ENCODE measurements around the gene ABCD3.
"Not testable (repeated sequence)": the region's sequence is repeated elsewhere in the genome, so short reads cannot be mapped to it uniquely, and the experiment has no call there.

ABCD3 gene

DNA sequence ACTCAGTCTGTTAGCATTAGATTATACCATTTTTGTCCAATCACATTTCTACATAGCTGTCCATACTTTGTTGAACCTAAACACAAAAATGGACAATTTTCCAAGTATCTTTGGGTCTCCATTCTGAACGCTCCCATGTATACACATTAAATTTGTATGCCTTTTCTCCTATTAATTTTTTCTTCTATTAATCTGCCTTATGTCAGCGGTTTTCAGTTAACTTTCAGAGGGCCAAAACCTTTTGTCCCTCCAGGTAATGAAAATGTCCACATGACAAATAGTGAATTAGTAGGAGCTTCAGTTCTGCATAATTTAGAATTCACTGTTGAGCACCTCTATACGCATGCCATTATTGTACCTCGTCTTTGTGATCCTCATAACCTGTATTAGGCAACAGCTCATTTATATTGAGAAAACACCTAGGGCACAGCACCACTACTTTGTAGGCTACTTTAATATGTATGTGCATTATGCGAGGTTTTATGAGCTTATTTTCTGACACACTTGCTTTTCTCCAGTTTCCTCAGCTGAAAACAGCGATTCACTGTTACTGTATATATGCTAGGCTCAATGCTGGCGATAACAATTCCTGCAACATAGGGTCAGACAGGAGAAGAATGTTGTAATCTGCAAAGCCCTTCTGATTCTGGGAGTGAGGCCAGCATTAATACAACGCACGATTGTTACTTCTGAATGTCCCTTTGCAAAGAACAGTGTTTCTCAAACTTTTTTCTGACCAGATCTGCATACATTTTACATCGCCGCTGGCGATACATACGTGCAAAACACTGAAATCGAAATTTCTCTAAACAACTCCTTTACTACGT is 1.1 kb upstream of the ABCD3 start:
- DNase-seq: no peak

- no peak for DNase-seq
Measured at GRCh38 chr1:94417728-94417977, 536 bp upstream of the ABCD3 start.

DNA sequence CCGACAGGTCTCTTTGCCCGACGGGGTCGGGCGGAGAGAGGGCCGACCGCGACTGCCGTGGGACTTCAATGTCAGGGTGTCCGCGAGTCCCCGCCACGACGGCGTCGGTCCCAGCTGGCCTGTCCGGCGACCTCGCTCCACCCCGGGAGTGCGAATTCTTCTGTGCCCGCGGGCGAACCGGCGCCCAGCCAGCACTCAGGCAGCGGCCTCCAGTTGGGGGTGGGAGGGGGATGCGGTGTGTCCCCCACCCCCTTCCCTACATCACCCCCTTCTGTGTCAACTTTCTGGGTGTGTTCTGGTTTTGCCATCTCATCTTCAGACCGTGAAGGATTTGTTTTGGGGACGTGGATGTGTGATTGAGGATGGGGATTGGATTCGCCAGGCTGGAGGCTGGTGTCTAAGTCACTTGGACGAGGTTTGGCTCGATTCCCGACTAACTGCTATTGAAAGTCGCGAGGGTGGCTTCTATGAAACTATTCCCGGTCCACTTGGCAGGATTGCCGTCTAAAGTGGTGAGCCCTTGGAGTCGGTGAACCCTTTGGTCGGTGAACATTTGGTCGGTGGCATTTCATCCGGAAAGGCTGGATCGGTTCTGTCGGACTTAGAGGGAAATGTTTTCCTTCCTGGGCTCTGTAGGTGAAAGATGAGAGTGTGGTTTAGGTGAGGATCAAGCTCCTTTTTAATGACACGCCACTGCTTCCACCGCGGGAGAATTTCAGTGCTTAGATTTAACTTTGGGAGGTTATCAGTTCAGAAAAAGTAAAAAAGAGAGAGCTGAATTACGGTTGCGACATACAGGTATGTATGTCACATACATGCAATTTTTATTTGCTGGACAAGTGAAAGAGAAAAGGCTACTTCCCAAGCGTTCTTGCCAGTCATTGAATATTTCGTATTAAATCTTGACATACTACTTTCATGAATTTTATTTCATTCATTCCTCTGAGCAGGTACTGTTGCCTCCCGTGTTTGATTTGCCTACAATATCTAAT is 771 bp downstream of the ABCD3 start:
- DNase-seq: peak in 1 of 2 experiments; percentile 31

GRCh38 chr1:94422115-94422820 is 4.1 kb downstream of the ABCD3 start:
- DNase-seq: no peak

- no peak for DNase-seq
Measured at GRCh38 chr1:94425821-94426484, 7.8 kb downstream of the ABCD3 start.

DNA sequence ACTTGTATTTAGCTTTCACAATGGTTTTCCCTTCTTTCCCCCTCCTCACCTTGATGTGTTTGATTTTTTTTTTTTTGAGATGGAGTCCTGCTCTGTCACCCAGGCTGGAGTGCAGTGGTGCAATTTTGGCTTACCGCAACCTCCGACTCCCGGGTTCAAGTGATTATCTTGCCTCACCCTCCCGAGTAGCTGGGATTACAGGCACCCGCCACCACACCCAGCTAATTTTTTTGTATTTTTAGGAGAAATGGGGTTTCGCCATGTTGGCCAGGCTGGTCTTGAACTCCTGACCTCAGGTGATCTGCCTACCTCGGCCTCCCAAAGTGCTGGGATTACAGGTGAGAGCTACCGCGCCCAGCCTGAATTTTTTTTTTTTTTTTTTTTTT is 8.3 kb downstream of the ABCD3 start:
- DNase-seq: not testable (repeated sequence)

- no peak for DNase-seq
Measured at GRCh38 chr1:94428441-94428840, 10.3 kb downstream of the ABCD3 start.

- DNase-seq: not testable (repeated sequence)
Measured at GRCh38 chr1:94428927-94429528, 10.8 kb downstream of the ABCD3 start.

- not testable (repeated sequence) for DNase-seq
Measured at GRCh38 chr1:94430066-94430465, 11.9 kb downstream of the ABCD3 start.

- DNase-seq: no peak
Measured at GRCh38 chr1:94433866-94434265, 15.7 kb downstream of the ABCD3 start.

DNA sequence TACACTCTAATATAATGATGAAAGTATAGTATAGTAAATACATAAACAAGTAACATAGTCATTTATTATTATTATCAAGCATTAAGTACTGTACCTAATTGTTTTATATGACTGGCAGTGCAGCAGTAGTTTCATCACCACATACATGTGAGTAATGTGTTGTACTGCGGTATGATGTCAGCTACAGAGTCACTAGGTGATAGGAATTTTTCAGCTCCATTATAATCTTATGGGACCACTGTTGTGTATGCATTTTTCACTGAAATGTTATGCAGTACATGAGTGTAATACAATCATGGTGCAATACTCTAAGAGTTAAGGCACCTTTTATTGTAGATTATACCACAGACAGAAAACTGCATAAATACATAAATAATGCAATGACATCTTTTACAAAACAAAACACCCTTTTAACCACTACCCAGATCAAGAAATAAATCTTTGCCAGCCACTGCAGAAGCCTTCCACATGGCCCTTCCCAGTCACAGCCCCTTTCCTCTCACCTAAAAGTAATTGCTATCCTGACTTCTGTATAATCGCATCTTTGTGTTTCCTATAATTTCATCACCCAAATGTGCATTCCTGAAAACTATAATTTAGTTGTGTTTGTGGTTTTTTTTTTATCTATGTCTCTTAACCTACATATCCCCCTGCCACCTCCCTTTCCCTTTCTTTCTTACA is 16.3 kb downstream of the ABCD3 start:
- DNase-seq: no peak

DNA sequence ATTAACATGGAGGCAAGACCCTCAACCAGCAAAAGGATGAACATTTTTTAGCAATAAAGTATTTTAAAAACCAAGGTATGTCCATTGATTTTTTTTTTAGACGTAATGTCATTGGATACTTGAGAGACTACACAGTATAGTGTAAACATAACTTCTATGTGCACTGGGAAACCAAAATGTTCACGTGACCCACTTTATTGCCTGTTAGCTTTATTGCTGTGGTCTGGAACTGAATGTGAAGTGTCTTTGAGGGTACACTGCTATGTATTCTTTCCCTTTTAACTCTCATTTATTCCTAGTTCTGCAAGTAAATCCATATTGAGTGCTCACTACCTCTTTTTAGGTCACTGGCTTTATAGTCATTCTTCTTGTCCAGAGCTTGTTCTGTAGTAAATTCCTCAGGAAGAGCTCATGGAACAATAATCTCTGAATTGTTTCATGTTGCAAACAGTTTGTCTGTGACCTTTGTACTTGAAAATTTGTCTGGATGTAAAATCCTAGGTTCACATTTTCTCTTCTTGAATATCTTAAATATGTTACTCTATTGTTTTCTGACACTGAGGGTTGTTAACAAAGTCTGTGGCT is 20.6 kb downstream of the ABCD3 start:
- DNase-seq: no peak

DNA sequence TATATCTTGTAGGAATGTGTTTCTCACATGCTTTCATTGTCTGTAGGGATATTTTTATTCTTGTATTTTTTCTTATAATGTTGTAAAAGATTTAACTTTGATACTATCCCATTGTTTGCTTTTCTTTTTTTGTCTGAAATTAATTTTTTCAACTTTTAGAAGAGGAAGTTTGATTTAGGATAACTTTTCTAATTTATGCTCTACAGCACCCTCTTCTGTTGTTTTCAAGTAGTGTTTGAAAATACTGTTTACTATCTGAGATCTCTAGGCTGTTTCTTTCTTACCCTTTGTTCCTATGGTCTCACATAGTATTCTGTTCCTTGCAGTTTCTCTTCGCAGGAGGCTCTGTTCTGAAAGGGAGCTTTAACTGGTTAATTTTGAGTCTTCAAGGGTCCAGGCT is 21.9 kb downstream of the ABCD3 start:
- DNase-seq: no peak

DNA sequence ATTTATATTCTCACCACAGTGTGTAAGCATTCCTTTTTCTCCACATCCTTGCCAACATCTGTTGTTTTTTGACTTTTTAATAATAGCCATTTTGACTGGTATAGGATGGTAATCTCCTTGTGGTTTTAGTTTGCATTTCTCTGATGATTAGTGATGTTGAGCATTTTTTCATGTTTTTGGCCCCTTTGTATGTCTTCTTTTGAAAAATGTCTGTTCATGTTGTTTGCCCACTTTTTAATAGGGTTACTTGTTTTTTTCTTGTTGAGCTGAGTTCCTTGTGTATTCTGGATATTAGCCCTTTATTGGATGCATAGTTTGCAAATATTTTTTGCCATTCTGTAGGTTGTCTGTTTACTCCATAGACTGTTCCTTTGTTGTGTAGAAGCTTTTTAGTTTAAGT is 24.9 kb downstream of the ABCD3 start:
- DNase-seq: not testable (repeated sequence)

DNA sequence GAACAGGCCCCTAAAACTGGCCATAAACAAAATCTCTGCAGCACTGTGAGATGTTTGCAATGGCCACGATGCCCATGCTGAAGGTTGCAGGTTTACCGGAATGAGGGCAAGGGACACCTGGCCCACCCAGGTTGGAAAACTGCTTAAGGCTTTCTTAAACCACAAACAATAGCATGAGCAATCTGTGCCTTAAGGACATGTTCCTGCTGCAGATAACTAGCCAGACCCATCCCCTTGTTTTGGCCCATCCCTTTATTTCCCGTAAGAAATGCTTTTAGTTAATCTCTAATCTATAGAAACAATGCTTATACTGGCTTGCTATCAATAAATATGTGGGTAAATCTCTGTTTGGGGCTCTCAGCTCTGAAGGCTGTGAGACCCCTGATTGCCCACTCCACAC is 26.6 kb downstream of the ABCD3 start:
- not testable (repeated sequence) for DNase-seq

- not testable (repeated sequence) for DNase-seq
Measured at GRCh38 chr1:94445733-94446132, 27.5 kb downstream of the ABCD3 start.

DNA sequence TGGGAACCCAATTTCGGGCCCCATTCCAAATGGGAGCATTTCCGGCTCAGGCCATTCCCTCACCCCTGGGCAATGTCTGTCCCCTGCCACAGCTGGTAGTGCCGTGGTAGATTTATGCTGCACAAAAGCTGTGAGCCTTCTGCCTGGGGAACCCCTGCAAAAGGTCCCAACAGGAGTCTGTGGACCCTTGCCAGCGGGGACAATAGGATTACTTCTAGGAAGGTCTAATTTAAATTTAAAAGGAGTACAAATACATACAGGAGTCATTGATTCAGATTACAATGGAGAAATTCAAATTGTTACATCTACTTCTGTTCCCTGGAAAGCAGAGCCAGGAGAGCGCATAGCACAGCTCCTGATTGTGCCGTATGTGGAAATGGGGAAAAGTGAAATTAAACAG is 28.0 kb downstream of the ABCD3 start:
- not testable (repeated sequence) for DNase-seq

GRCh38 chr1:94448741-94449140 is 30.6 kb downstream of the ABCD3 start:
- not testable (repeated sequence) for DNase-seq

DNA sequence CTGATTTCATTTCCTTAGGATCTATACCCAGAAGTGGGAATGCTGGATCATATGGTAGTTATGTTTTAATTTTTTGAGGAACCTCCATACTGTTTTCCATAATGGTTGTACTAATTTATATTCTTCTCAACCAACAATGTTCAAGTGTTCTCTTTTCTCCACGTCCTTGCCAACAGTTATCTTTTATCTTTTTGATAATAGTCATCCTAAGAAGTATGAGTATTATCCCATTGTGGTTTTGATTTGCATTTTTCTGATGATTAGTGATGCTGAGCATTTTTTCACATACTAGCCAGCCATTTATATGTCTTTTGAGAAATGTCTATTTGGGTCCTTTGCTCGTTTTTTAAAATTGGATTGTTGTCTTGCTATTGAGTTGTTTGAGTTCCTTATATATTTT is 38.5 kb downstream of the ABCD3 start:
- no peak for DNase-seq

DNA sequence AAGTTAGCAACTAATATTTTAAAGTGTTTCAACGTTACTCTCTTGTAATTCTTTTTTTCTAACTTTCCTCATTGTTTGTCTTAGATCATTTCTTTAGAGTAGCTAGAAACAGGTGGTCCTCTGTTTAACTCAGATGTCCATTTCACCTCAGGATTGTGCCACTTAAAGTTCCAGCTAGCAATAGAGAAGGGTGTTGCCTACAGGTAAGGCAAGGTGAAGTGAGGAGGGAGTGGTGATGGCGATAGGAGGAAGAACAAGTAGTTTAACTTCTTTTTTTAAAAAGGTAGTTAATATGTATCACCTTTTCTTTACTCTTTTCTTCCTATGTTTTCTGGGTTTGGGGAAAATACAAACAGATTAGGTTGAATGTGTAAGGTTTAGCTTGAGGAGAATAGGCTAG is 44.4 kb downstream of the ABCD3 start:
- no peak for DNase-seq

GRCh38 chr1:94463056-94463764 is 45.0 kb downstream of the ABCD3 start:
- no peak for DNase-seq
